GM12872 (cell line): ENCODE measurements around the gene GNG11.

Source experiments
- TF ChIP-seq, protein P1 (sequence below): IDR thresholded peaks from 3 replicates; pipeline ENCODE4 v1.5.1; 2011; ENCODE audit warnings: low read depth, mild to moderate bottlenecking, low read length, moderate library complexity; ENCODE audit not compliant: insufficient read depth

The GNG11 gene

DNA sequence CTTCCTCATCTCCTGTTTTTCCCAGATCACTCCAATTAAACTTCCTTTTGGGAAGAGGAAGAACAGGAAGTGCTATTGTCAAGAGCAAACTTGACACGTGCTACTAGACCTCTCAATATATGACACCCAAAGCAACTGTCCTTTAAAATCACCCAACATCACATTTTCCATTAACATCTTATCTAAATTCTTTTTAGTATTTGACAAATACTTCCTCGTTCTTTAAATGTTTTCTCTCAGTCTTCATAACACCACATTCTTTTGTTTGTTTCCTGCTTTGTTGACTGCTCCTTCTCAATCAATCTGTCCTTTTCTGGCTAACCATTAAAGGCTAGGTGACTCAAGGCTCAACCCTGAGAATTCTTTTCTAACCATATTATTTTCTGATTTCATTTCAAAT, 23.9 kb upstream of the GNG11 start:
- TF ChIP-seq, protein P1, sequence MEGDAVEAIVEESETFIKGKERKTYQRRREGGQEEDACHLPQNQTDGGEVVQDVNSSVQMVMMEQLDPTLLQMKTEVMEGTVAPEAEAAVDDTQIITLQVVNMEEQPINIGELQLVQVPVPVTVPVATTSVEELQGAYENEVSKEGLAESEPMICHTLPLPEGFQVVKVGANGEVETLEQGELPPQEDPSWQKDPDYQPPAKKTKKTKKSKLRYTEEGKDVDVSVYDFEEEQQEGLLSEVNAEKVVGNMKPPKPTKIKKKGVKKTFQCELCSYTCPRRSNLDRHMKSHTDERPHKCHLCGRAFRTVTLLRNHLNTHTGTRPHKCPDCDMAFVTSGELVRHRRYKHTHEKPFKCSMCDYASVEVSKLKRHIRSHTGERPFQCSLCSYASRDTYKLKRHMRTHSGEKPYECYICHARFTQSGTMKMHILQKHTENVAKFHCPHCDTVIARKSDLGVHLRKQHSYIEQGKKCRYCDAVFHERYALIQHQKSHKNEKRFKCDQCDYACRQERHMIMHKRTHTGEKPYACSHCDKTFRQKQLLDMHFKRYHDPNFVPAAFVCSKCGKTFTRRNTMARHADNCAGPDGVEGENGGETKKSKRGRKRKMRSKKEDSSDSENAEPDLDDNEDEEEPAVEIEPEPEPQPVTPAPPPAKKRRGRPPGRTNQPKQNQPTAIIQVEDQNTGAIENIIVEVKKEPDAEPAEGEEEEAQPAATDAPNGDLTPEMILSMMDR: no peak

DNA sequence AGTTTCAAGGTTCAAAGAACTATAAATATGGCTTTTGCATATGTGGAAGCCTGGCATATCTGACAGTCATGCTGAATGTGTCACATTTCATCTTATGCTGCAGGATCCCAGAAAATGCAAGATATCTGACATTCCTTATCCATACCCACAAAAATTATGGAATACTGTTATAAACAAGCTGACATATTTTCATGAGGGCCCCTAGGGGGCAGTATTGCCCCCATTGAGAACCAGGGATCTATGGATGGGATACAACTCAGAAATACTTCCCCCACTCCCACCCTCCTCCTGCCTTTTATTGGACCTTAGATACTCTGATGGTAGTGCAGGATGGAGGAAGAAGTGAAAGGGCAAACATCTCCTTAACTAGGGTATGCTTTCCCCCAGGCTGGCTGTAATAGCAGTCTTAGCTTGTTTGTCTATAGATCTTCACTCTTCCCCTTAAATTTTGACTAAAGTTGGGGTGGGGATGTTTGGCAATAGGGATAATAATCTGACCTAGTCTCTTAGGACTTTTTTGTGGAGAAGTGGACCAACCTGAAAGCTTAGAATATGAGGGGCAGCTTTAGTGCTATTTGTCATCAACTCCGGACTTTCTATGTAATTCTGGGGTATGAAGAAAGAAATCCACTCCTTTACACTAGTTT, 18.6 kb upstream of the GNG11 start:
- TF ChIP-seq, protein P1: peak; percentile 78

GRCh38 chr7:93906267-93906666, 15.3 kb upstream of the GNG11 start, which contains the start of gene GNGT1:
GNGT1 (plus strand) TSS chr7:93906567; CDS start chr7:93906747, 180 bp downstream.
- TF ChIP-seq, protein P1: no peak

DNA sequence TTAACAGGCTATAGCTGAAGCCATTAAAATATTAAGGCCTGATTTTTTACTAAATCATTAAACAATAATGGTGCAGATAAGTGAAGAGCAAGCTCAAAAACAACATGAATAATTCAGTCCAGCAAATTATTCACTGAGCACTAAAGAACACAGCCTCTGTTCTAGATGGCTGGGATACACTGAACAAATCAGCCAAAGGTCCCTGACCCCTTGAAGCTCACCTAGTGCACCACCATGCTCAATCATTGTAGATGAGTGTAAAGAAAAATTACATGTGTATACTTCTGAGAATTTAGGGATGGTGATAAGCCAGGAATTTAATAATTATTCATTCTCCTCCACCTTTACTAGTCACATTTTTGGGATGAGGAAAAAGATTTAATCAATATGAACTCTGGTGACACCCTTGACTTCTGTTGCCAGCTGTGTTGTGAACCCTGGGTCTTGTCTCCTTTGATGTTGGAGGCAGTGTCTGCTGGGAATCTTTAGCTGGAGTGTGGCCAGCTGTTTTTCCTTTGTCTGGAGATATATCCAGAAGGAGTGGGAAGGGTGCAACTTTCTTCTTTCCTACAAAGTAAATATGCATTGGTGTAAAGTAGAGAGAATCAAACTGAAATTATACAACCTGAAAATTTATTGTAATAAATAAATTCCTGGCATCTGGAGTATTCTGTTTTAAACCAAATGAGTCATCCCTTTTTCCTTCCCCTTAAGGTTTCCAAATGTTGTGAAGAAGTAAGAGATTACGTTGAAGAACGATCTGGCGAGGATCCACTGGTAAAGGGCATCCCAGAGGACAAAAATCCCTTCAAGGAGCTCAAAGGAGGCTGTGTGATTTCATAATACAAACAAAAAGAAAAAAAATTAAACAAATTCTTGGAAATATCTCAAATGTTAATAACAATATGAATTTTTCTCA, 11.2 kb upstream of the GNG11 start:
- TF ChIP-seq, protein P1: no peak

DNA sequence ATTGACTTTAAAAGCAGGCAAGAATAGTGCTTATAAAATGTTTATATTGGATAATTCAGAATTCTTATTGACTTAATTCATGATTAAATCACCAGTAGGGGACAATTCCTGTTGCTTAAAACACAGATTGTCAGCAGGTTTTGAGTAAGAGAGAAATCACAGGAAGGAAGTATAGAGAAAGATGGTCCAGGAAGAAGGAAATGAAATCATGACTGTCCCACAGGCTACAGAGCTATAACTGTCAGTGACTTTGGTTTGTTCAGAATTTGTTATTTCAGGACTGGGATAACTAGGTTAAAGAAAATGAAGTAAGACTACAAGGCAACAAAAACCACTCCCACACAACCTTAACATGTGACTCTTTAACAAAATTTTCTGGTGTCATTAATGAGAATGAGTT, 8.3 kb upstream of the GNG11 start:
- TF ChIP-seq, protein P1: no peak

DNA sequence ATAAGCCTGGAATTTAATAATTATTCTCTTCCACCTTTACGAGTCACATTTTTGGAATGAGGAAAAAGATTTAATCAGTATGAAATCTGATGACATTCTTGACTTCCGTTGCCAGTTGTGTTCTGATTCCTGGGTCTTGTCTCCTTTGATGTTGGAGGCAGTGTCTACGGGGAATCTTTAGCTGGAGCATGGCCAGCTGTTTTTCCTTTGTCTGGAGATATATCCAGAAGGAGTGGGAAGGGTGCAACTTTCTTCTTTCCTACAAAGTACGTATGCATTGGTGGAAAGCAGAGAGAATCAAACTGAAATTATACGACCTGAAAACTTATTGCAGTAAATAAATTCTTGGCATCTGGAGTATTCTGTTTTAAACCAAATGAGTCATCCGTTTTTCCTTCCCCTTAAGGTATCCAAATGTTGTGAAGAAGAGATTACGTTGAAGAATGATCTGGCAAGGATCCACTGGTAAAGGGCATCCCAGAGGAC, 6.9 kb upstream of the GNG11 start:
- TF ChIP-seq, protein P1: no peak

- TF ChIP-seq, protein P1: no peak
These were observed 896 bp upstream of the GNG11 start for GRCh38 chr7:93920496-93921182.
